ENCODE measurements around the gene DNM1. TPM values are rescaled to one million over a fixed set of nuclear protein-coding genes. Genes with fewer than 3 reads are reported as not detected.
A peak's percentile ranks its signal among the peaks of the same experiment; 100 is the strongest.

The DNM1 gene
- total and polyA plus RNA-seq, 10 of the 15 experiments (the other 5 are each of a cell fraction or from before 2014, with no cell fraction given): 0.06 to 0.67 (median 0.19) TPM; not detected in 3

DNA sequence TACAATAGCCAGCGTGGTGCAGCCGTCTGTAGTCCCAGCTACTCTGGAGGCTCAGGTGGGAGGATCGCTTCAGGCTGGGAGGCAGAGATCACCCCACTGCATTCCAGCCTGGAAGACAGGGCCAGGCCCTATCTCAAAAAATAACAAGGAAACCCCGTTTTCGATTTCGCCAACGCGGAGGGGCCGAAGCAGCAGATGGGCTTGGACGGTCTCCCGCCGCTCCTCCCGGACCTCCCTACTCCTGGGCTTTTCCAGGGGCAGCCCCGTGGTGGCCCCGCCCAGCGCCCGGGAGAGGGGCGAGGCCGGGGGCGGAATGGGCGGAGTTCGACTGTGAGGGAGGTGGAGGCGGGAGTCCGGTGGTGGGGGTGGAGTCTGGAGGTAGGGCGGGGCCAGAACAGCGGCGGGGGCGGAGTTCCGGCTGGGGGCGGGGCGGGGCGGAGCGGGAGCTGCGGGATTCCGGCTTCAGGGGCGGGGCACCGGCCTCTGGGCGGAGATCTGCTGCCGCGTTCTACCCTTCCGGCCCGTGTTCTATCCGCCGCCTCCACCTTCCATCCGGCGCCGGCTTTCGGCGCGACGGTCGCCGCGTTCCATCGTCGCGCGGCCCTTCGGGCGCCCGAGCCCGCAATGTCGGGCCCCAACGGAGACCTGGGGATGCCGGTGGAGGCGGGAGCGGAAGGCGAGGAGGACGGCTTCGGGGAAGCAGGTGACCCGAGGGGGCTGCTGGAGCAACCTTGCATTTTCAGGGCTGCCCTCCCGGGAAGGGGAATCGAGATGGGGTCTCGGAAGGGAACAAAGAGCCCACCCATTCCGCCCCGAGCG lies 43.2 kb upstream of the DNM1 start, which contains the start of gene BBLN (continued):
- TF ChIP-seq, protein P1, sequence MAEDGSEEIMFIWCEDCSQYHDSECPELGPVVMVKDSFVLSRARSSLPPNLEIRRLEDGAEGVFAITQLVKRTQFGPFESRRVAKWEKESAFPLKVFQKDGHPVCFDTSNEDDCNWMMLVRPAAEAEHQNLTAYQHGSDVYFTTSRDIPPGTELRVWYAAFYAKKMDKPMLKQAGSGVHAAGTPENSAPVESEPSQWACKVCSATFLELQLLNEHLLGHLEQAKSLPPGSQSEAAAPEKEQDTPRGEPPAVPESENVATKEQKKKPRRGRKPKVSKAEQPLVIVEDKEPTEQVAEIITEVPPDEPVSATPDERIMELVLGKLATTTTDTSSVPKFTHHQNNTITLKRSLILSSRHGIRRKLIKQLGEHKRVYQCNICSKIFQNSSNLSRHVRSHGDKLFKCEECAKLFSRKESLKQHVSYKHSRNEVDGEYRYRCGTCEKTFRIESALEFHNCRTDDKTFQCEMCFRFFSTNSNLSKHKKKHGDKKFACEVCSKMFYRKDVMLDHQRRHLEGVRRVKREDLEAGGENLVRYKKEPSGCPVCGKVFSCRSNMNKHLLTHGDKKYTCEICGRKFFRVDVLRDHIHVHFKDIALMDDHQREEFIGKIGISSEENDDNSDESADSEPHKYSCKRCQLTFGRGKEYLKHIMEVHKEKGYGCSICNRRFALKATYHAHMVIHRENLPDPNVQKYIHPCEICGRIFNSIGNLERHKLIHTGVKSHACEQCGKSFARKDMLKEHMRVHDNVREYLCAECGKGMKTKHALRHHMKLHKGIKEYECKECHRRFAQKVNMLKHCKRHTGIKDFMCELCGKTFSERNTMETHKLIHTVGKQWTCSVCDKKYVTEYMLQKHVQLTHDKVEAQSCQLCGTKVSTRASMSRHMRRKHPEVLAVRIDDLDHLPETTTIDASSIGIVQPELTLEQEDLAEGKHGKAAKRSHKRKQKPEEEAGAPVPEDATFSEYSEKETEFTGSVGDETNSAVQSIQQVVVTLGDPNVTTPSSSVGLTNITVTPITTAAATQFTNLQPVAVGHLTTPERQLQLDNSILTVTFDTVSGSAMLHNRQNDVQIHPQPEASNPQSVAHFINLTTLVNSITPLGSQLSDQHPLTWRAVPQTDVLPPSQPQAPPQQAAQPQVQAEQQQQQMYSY (CRISPR knock-in tag; IDR thresholded peaks at IDR 0.05): no peak
- TF ChIP-seq POU2F2 (IDR thresholded peaks at IDR 0.05; ENCODE audit: borderline replicate concordance, low read depth, low read length) (no peak), JUNB (IDR thresholded peaks at IDR 0.05) (no peak), RB1 (IDR thresholded peaks at IDR 0.05; ENCODE audit: borderline replicate concordance) (peak; percentile 42; the same call in 1 of the 2 replicates), JUND (IDR thresholded peaks at IDR 0.05; ENCODE audit: low read depth, low read length) (no peak), ASH2L (IDR thresholded peaks at IDR 0.05; ENCODE audit: borderline replicate concordance, low read depth) (no peak), MYB (IDR thresholded peaks at IDR 0.05; ENCODE audit: borderline replicate concordance, low read depth, low read length) (no peak), NFXL1 (IDR thresholded peaks at IDR 0.05; ENCODE audit: borderline replicate concordance) (no peak), EZH2 (IDR thresholded peaks at IDR 0.05; ENCODE audit: borderline replicate concordance, control insufficient read depth, low read depth, low read length) (no peak), GABPA (IDR thresholded peaks at IDR 0.05; ENCODE audit: low read depth) (peak; percentile 76), ZSCAN29 (IDR thresholded peaks at IDR 0.05) (no peak), MEF2A (IDR thresholded peaks at IDR 0.05; ENCODE audit: insufficient read depth, low read depth, low read length) (no peak), SIN3A (IDR thresholded peaks at IDR 0.05; ENCODE audit: low read depth, low read length) (no peak), CHD2 (IDR thresholded peaks at IDR 0.05; ENCODE audit: borderline replicate concordance, low read depth, low read length) (peak; percentile 41; the same call in 1 of the 2 replicates), SP1 (IDR thresholded peaks at IDR 0.05; ENCODE audit: low read depth, low read length) (peak; percentile 42)
- TF ChIP-seq, protein P2, sequence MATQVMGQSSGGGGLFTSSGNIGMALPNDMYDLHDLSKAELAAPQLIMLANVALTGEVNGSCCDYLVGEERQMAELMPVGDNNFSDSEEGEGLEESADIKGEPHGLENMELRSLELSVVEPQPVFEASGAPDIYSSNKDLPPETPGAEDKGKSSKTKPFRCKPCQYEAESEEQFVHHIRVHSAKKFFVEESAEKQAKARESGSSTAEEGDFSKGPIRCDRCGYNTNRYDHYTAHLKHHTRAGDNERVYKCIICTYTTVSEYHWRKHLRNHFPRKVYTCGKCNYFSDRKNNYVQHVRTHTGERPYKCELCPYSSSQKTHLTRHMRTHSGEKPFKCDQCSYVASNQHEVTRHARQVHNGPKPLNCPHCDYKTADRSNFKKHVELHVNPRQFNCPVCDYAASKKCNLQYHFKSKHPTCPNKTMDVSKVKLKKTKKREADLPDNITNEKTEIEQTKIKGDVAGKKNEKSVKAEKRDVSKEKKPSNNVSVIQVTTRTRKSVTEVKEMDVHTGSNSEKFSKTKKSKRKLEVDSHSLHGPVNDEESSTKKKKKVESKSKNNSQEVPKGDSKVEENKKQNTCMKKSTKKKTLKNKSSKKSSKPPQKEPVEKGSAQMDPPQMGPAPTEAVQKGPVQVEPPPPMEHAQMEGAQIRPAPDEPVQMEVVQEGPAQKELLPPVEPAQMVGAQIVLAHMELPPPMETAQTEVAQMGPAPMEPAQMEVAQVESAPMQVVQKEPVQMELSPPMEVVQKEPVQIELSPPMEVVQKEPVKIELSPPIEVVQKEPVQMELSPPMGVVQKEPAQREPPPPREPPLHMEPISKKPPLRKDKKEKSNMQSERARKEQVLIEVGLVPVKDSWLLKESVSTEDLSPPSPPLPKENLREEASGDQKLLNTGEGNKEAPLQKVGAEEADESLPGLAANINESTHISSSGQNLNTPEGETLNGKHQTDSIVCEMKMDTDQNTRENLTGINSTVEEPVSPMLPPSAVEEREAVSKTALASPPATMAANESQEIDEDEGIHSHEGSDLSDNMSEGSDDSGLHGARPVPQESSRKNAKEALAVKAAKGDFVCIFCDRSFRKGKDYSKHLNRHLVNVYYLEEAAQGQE (IDR thresholded peaks at IDR 0.05; ENCODE audit: low read depth, low read length): no peak
- TF ChIP-seq, protein P3, sequence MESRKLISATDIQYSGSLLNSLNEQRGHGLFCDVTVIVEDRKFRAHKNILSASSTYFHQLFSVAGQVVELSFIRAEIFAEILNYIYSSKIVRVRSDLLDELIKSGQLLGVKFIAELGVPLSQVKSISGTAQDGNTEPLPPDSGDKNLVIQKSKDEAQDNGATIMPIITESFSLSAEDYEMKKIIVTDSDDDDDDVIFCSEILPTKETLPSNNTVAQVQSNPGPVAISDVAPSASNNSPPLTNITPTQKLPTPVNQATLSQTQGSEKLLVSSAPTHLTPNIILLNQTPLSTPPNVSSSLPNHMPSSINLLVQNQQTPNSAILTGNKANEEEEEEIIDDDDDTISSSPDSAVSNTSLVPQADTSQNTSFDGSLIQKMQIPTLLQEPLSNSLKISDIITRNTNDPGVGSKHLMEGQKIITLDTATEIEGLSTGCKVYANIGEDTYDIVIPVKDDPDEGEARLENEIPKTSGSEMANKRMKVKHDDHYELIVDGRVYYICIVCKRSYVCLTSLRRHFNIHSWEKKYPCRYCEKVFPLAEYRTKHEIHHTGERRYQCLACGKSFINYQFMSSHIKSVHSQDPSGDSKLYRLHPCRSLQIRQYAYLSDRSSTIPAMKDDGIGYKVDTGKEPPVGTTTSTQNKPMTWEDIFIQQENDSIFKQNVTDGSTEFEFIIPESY (IDR thresholded peaks at IDR 0.05): no peak
- TF ChIP-seq, protein P4, sequence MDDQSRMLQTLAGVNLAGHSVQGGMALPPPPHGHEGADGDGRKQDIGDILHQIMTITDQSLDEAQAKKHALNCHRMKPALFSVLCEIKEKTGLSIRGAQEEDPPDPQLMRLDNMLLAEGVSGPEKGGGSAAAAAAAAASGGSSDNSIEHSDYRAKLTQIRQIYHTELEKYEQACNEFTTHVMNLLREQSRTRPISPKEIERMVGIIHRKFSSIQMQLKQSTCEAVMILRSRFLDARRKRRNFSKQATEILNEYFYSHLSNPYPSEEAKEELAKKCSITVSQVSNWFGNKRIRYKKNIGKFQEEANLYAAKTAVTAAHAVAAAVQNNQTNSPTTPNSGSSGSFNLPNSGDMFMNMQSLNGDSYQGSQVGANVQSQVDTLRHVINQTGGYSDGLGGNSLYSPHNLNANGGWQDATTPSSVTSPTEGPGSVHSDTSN (IDR thresholded peaks at IDR 0.05; ENCODE audit: insufficient replicate concordance, low read depth, low read length): no peak
